Neural crest cell (in vitro differentiated cells): ENCODE results near the gene MOG. TPM values are rescaled to one million over a fixed set of nuclear protein-coding genes. Genes with fewer than 3 reads are reported as not detected.
"Not testable (repeated sequence)": the region's sequence is repeated elsewhere in the genome, so short reads cannot be mapped to it uniquely, and the experiment has no call there.

Experiments
- DNase-seq: peaks from one replicate; pipeline ENCODE4 v3.0.0; 2021; ENCODE audit warnings: low read depth, mixed read lengths, low spot score
- H3K27ac Mint-ChIP-seq: one replicate; pipeline ENCODE4 v1.8.0; 2021; ENCODE audit warnings: mild to moderate bottlenecking, mixed read lengths; ENCODE audit not compliant: unreplicated experiment
- H3K27me3 Mint-ChIP-seq: 2 replicates; pipeline ENCODE4 v1.8.0; 2021; ENCODE audit warnings: low read depth, mild to moderate bottlenecking, mixed read lengths
- H3K36me3 Mint-ChIP-seq: 2 replicates; pipeline ENCODE4 v1.8.0; 2021; ENCODE audit warnings: low read depth, mild to moderate bottlenecking, mixed read lengths
- H3K4me1 Mint-ChIP-seq: 2 replicates; pipeline ENCODE4 v1.8.0; 2021; ENCODE audit warnings: mixed read lengths
- H3K4me3 Mint-ChIP-seq: one replicate; pipeline ENCODE4 v1.8.0; 2021; ENCODE audit warnings: mild to moderate bottlenecking, mixed read lengths
- H3K9me3 Mint-ChIP-seq: 2 replicates; pipeline ENCODE4 v1.8.0; 2021; ENCODE audit warnings: mixed read lengths
- total RNA-seq: library from RNA; stranded (reverse); gene quantifications from 2 replicates; pipeline ENCODE4 v1.2.1, GENCODE V29; 2021
- TF ChIP-seq, protein P1 (sequence below): fragments of 200-600 bp; sonication (generic); conservative IDR thresholded peaks from 2 replicates; pipeline ENCODE4 v1.5.0; 2021; ENCODE audit warnings: antibody characterized with exemption, mild to moderate bottlenecking

MOG gene
- total RNA-seq, 1 donor from 2014 or later: not detected

DNA sequence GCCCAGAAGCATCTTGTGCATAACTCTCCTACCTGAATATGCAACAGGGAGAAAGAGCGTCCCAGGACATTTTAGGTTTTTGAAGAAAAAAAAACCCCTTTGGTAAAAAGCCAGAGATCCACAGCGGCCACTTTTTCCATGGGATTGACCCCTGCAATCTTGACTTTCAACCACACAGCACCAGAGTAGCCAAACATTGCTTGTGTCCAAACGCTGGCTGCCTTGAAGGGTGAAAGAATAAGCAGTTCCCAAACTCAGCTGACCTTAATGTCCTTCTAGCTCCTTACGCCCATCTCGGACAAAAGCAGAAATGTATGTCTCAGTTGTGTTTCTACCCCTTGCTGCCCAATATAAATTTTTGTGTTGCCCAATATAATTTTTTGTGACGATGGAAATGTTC lies 1.2 kb upstream of the MOG start:
- TF ChIP-seq, protein P1, sequence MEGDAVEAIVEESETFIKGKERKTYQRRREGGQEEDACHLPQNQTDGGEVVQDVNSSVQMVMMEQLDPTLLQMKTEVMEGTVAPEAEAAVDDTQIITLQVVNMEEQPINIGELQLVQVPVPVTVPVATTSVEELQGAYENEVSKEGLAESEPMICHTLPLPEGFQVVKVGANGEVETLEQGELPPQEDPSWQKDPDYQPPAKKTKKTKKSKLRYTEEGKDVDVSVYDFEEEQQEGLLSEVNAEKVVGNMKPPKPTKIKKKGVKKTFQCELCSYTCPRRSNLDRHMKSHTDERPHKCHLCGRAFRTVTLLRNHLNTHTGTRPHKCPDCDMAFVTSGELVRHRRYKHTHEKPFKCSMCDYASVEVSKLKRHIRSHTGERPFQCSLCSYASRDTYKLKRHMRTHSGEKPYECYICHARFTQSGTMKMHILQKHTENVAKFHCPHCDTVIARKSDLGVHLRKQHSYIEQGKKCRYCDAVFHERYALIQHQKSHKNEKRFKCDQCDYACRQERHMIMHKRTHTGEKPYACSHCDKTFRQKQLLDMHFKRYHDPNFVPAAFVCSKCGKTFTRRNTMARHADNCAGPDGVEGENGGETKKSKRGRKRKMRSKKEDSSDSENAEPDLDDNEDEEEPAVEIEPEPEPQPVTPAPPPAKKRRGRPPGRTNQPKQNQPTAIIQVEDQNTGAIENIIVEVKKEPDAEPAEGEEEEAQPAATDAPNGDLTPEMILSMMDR: no peak
- Mint-ChIP-seq H3K4me3 (no peak overlapping the region), H3K27ac (no peak overlapping the region), H3K9me3 (no peaks in the 10 kb centered on the region), H3K4me1 (peaks cover 6% of the 10 kb centered on the region), H3K36me3 (no peaks in the 10 kb centered on the region), H3K27me3 (peaks cover 12% of the 10 kb centered on the region)
- no peak for DNase-seq

DNA sequence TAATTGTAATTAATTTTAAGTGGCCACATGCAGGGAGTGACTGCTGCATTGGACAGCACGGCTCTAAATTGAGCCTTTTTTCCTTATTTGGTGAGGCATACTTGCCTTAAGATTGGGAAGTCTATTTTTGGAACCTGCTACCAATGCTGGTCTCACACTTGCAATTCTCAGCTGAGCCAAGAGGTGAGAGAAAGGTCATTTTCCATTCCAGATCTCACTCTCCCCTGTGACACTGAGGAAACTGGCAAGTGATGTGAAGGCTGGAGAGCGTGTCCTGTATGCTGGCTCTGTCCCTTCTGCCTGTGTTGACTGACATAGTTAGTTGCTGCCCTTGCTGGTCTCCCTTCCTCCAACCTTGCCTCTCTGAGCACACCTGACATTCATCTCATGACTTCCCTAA lies 735 bp upstream of the MOG start:
- Mint-ChIP-seq H3K27ac (no peak overlapping the region), H3K4me3 (no peak overlapping the region), H3K27me3 (peaks cover 16% of the 10 kb centered on the region)

DNA sequence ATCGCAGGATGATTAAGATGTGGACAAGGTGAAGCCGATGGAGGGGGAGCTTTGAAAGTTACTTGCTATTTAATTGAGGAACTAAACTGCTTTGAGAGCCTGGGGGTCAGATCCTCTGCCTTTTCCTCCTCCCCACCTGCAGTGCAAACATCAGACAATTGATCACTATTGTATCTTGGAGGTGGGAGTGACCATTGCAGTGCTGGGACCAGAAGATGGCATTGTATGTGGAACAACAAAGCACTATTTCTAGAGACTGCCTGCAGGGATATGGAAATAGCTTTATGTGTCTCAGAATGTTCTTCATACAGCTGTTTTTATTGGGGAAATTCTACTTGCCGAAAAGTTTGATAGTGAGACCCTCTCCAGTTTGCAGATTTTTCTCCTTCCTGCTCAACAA lies 4.2 kb downstream of the MOG start:
- Mint-ChIP-seq H3K36me3 (no peaks in the 10 kb centered on the region), H3K4me3 (no peak overlapping the region), H3K4me1 (peaks cover 25% of the 10 kb centered on the region), H3K27me3 (peaks cover 30% of the 10 kb centered on the region), H3K27ac (no peak overlapping the region), H3K9me3 (no peaks in the 10 kb centered on the region)
- TF ChIP-seq, protein P1: no peak
- no peak for DNase-seq

More for the DNA sequence above, 735 bp upstream of the MOG start:
- TF ChIP-seq, protein P1: no peak
- no peaks in the 10 kb centered on the region for H3K9me3 Mint-ChIP-seq
- no peak for DNase-seq
- peaks cover 10% of the 10 kb centered on the region for H3K4me1 Mint-ChIP-seq
- H3K36me3 Mint-ChIP-seq: no peaks in the 10 kb centered on the region

DNA sequence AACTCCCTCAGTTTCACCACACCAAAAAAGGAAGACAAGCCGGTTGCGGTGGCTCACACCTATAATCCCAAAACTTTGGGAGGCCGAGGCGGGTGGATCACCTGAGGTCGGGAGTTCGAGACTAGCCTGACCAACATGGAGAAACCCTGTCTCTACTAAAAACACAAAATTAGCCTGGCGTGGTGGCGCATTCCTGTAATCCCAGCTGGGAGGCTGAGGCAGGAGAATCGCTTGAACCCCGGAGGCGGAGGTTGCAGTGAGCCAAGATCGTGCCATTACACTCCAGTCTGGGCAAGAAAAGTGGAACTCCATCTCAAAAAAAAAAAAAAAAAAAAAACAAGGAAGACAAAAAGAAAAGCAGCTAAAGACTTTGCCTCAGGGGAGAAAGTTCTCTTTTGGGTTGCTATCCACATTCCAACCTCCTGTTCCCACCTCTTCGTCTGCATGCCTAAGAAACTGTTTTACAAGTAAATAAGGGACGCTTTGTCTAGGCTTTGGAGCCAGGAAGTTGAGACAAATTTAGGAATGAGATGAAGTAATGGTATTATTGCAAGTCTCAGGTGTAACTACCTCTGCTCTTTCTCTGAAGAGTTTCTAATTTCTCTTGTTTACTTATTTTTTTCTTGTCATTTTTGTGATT lies 4.7 kb downstream of the MOG start:
- DNase-seq, H3K4me3 Mint-ChIP-seq, H3K36me3 Mint-ChIP-seq, H3K27ac Mint-ChIP-seq, H3K9me3 Mint-ChIP-seq: not testable (repeated sequence)
- peaks cover 33% of the 10 kb centered on the region for H3K27me3 Mint-ChIP-seq
- peaks cover 29% of the 10 kb centered on the region for H3K4me1 Mint-ChIP-seq

DNA sequence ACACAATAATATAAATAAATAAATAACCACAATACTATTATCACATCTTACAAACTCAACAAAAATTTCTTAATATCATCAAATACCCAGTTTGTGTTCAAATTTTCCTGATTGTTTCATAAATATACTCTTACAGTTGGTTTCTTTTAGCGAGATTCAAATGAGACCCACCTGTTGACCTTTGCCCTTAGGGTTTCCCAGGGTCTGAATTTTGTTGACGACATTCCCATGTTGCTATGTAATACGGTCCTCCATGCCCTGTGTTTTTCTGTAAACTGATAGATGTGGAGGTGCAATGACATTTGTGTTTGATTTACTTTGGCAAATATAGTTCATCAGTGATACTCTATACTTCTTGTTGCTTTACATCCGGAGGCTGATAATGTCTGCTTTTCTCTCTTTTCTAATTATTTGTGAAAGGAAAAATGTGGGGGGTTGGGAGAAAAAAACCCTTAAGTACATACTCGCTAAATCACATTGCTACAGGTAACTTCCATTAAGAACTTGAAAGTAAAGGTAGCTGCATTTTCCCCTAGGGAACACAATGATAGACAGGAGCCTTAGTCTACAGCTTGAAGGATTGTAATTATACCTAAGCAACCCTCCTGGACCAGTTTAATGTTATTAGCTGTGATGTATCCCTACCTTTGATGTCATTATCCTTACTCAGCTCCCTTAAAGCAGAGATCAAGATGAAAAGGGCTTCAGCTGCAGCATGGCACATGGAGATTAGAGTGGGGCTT lies 6.6 kb downstream of the MOG start:
- H3K4me3 Mint-ChIP-seq: no peak overlapping the region
- no peaks in the 10 kb centered on the region for H3K36me3 Mint-ChIP-seq
- peaks cover 41% of the 10 kb centered on the region for H3K4me1 Mint-ChIP-seq
- H3K27me3 Mint-ChIP-seq: peaks cover 42% of the 10 kb centered on the region
- DNase-seq: no peak
- no peaks in the 10 kb centered on the region for H3K9me3 Mint-ChIP-seq
- H3K27ac Mint-ChIP-seq: no peak overlapping the region
- TF ChIP-seq, protein P1: no peak
